HEK293T (cell line): ENCODE data around the gene RSPO4.

Experiments used
- ARNT ChIP-seq: fragments of 450-650 bp; IDR thresholded peaks from 2 replicates; pipeline ENCODE4 v1.6.1; 2017; ENCODE audit warnings: mild to moderate bottlenecking
- BHLHE40 ChIP-seq: fragments of 450-650 bp; IDR thresholded peaks from 2 replicates; pipeline ENCODE4 v1.6.1; 2016; ENCODE audit warnings: mild to moderate bottlenecking, moderate library complexity, borderline replicate concordance
- ELF4 ChIP-seq: fragments of 450-650 bp; IDR thresholded peaks from 2 replicates; pipeline ENCODE4 v1.6.1; 2017; ENCODE audit warnings: antibody characterized with exemption
- FOXA1 ChIP-seq: fragments of 450-650 bp; IDR thresholded peaks from 2 replicates; pipeline ENCODE4 v1.6.1; 2016; ENCODE audit warnings: mild to moderate bottlenecking
- FOXK2 ChIP-seq: fragments of 450-650 bp; IDR thresholded peaks from 2 replicates; pipeline ENCODE4 v1.6.1; 2016; ENCODE audit warnings: mild to moderate bottlenecking
- FOXM1 ChIP-seq: fragments of 450-650 bp; IDR thresholded peaks from 2 replicates; pipeline ENCODE4 v1.6.1; 2017; ENCODE audit warnings: mild to moderate bottlenecking, borderline replicate concordance
- HDGF ChIP-seq: fragments of 450-650 bp; IDR thresholded peaks from 2 replicates; pipeline ENCODE4 v1.6.1; 2017; ENCODE audit warnings: antibody characterized with exemption, borderline replicate concordance
- L3MBTL2 ChIP-seq: fragments of 450-650 bp; conservative IDR thresholded peaks from 2 replicates; pipeline ENCODE4 v1.6.1; 2016; ENCODE audit warnings: mild to moderate bottlenecking
- LEF1 ChIP-seq: fragments of 450-650 bp; IDR thresholded peaks from 2 replicates; pipeline ENCODE4 v1.6.1; 2017; ENCODE audit warnings: mild to moderate bottlenecking, borderline replicate concordance
- NFRKB ChIP-seq: fragments of 450-650 bp; IDR thresholded peaks from 2 replicates; pipeline ENCODE4 v1.6.1; 2016; ENCODE audit warnings: mild to moderate bottlenecking, moderate library complexity
- SP1 ChIP-seq: fragments of 450-650 bp; IDR thresholded peaks from 2 replicates; pipeline ENCODE4 v1.6.1; 2017
- SUZ12 ChIP-seq: fragments of 450-650 bp; IDR thresholded peaks from 2 replicates; pipeline ENCODE4 v1.6.1; 2016; ENCODE audit warnings: mild to moderate bottlenecking
- TF ChIP-seq, protein P1 (sequence below): fragments of 450-650 bp; IDR thresholded peaks from 2 replicates; pipeline ENCODE4 v1.6.1; 2016

DNA sequence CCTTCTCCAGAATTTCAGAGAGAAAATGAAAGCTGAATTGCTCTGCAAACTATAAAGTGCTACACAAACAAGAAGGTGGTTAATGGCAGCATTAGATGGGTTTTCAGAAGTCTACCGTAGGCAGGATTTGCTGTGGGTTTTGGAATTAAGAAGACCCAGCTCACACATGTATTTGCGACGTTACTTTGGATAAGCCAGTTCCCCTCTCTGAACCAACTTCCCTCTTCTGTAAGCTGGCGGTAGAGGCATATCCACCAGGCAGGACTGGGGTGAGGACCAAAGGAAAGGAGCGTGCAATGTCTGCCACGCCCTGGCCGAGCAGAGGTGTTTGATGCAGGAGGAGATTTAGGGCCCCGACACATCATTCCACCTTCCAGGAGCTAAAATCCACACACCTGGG is 6.9 kb downstream of the RSPO4 start:
- TF ChIP-seq ARNT = no peak
- TF ChIP-seq BHLHE40 = no peak
- no peak for TF ChIP-seq FOXM1
- TF ChIP-seq HDGF = no peak
- TF ChIP-seq FOXK2 = no peak
- no peak for TF ChIP-seq SP1
- no peak for TF ChIP-seq FOXA1
- TF ChIP-seq ELF4 = no peak
- TF ChIP-seq, protein P1, sequence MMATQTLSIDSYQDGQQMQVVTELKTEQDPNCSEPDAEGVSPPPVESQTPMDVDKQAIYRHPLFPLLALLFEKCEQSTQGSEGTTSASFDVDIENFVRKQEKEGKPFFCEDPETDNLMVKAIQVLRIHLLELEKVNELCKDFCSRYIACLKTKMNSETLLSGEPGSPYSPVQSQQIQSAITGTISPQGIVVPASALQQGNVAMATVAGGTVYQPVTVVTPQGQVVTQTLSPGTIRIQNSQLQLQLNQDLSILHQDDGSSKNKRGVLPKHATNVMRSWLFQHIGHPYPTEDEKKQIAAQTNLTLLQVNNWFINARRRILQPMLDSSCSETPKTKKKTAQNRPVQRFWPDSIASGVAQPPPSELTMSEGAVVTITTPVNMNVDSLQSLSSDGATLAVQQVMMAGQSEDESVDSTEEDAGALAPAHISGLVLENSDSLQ = no peak
- TF ChIP-seq SUZ12 = no peak
- TF ChIP-seq NFRKB = no peak
- no peak for TF ChIP-seq LEF1
- TF ChIP-seq L3MBTL2 = no peak
